Activated CD4-positive, alpha-beta memory T cell treated with anti-CD3 and anti-CD28 coated beads, Interleukin-2, amount 10 ng/mL, durations not matched to agents 7 days and 5 days (primary cell): ENCODE measurements around the gene MPDU1. TPM values are rescaled to one million over a fixed set of nuclear protein-coding genes. Genes with fewer than 3 reads are reported as not detected.

ENCODE experiments used
- CTCF ChIA-PET: fragments of 350-600 bp; sonication (Branson Sonifier 250); formaldehyde crosslinking; loops from one replicate; lab custom pipeline; 2021; ENCODE audit warnings: antibody characterized with exemption, inconsistent platforms; lab: Charles Lee
- POLR2A ChIA-PET: fragments of 350-600 bp; sonication (Branson Sonifier 250); formaldehyde crosslinking; loops from one replicate; lab custom pipeline; 2021; ENCODE audit warnings: antibody characterized with exemption; lab: Charles Lee
- DNase-seq: peaks from one replicate; pipeline ENCODE4 v3.0.0-alpha.2; 2020
- H3K27ac Mint-ChIP-seq: one replicate; pipeline ENCODE4 v1.8.0; 2021; ENCODE audit warnings: mild to moderate bottlenecking, mixed read lengths
- H3K27me3 Mint-ChIP-seq: one replicate; pipeline ENCODE4 v1.8.0; 2021; ENCODE audit warnings: mixed read lengths
- H3K36me3 Mint-ChIP-seq: one replicate; pipeline ENCODE4 v1.8.0; 2021; ENCODE audit warnings: low read depth, mixed read lengths
- H3K4me1 Mint-ChIP-seq: one replicate; pipeline ENCODE4 v1.8.0; 2021; ENCODE audit warnings: mixed read lengths
- H3K4me3 Mint-ChIP-seq: one replicate; pipeline ENCODE4 v1.8.0; 2021; ENCODE audit warnings: mild to moderate bottlenecking, mixed read lengths
- H3K9me3 Mint-ChIP-seq: one replicate; pipeline ENCODE4 v1.8.0; 2021; ENCODE audit warnings: mixed read lengths
- total RNA-seq, 2 experiments: library from RNA; stranded (reverse); gene quantifications; one replicate each; pipeline ENCODE4 v1.2.3, GENCODE V29; 2021

The MPDU1 gene
- total RNA-seq, 2 experiments from 2014 or later = 54.1 to 58.6 TPM

DNA sequence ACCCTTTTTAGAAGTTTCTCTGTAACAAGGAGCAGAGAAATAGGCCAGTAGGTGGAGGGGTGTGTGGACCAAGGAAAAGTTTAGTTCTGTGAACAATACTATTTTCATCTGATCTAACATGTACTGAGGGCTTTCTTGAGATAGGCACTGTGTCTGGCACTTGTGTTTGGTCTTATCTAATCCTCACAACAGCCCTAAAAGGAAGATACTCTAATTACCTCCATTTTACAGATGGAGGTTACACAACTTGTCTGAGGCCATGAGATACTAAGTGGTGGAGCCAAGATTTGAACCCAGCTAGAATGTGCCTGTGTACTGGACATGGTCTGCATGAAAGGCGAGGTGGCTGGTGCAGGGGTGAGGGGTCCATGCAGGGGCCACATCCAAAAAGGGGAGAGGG lies 30.3 kb upstream of the MPDU1 start:
- ChIA-PET POLR2A (interaction anchor here (1.2 to 2.4 kb wide), 5 partner anchors 18 to 134 kb away, joined by 3 to 16 read pairs (median 7); partner anchors contain the start of genes MPDU1, TP53 and WRAP53), CTCF (interaction anchor here (1.0 to 2.7 kb wide), 4 partner anchors 7 to 198 kb away, joined by 3 to 20 read pairs (median 11); partner anchors contain the start of genes SENP3 and TMEM95)
- Mint-ChIP-seq H3K36me3 (peaks cover 56% of the 10 kb centered on the region), H3K9me3 (no peaks in the 10 kb centered on the region), H3K4me3 (peak overlapping the region; percentile 68), H3K4me1 (peaks cover 72% of the 10 kb centered on the region), H3K27ac (peak overlapping the region; percentile 95), H3K27me3 (no peaks in the 10 kb centered on the region)
- no peak for DNase-seq

DNA sequence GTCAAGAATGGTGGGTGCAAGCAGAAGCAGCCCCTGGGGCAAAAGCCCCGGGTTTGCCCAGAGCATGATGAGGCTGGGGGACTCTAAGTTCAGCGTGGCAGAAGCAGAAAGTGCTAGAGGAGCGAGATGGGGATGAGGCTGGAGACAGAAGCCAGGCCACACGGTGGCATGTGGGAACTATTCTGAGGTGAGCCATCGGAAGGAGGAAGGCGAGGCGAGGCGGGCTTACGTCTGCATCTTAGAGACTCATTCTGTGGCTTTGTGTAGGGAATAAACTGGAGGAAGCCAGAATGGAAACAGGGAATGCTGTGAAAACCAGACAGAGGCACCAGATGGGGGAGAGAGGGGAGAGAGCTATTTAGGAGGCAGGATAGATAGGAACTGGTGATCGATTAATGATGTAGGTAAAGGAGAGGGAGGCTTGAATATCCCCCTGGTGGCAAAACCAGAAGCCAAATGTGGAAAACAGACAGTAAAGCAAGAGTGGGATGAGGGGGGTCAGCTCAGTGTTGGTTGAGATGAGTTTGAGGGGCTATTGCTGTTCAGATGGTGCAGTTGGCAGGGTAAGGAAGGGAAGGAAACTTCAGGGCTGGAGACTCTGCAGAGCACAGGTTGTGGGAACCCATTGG lies 28.2 kb upstream of the MPDU1 start:
- CTCF ChIA-PET = interaction anchor here (0.6 to 1.2 kb wide), 2 partner anchors 41 to 70 kb away, joined by 3 to 7 read pairs; no protein-coding TSS in a partner anchor
- H3K4me3 Mint-ChIP-seq = no peak overlapping the region
- no peaks in the 10 kb centered on the region for H3K27me3 Mint-ChIP-seq
- POLR2A ChIA-PET = no interaction called here
- H3K4me1 Mint-ChIP-seq = peaks cover 74% of the 10 kb centered on the region
- H3K27ac Mint-ChIP-seq = peak overlapping the region; percentile 18
- DNase-seq = no peak
- H3K36me3 Mint-ChIP-seq = peaks cover 48% of the 10 kb centered on the region
- H3K9me3 Mint-ChIP-seq = no peaks in the 10 kb centered on the region

DNA sequence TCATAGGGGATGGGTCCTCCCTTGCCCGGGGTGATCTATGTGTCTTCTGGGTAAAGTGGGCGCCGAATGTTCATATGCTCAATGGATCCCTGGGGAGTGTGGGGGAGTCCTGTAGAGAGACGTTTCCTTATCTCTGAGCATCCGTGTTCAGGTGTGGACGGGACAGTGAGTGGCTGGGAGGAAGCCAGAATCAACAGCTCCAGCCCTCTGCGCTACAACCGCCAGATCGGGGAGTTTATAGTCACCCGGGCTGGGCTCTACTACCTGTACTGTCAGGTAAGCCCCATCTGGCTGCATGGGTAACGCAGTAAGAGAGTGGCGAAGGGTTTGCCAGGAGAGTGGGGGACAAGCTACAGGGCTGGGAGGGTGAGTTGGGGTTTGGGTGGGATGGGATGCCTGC lies 27.0 kb upstream of the MPDU1 start:
- H3K27ac Mint-ChIP-seq = no peak overlapping the region
- H3K9me3 Mint-ChIP-seq = no peaks in the 10 kb centered on the region
- H3K36me3 Mint-ChIP-seq = peaks cover 41% of the 10 kb centered on the region
- no peak for DNase-seq
- ChIA-PET POLR2A (interaction anchor here (1.2 kb wide), 1 partner anchor 220 kb away, joined by 3 read pairs; the partner anchor contains the start of gene ACAP1), CTCF (interaction anchor here (6.2 kb wide), 1 partner anchor 37 kb away, joined by 207 read pairs; no protein-coding TSS in a partner anchor)
- H3K4me3 Mint-ChIP-seq = no peak overlapping the region
- H3K27me3 Mint-ChIP-seq = no peaks in the 10 kb centered on the region
- peaks cover 71% of the 10 kb centered on the region for H3K4me1 Mint-ChIP-seq

DNA sequence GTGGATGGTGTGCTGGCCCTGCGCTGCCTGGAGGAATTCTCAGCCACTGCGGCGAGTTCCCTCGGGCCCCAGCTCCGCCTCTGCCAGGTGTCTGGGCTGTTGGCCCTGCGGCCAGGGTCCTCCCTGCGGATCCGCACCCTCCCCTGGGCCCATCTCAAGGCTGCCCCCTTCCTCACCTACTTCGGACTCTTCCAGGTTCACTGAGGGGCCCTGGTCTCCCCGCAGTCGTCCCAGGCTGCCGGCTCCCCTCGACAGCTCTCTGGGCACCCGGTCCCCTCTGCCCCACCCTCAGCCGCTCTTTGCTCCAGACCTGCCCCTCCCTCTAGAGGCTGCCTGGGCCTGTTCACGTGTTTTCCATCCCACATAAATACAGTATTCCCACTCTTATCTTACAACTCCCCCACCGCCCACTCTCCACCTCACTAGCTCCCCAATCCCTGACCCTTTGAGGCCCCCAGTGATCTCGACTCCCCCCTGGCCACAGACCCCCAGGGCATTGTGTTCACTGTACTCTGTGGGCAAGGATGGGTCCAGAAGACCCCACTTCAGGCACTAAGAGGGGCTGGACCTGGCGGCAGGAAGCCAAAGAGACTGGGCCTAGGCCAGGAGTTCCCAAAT lies 26.4 kb upstream of the MPDU1 start:
- no peak overlapping the region for H3K4me3 Mint-ChIP-seq
- no peaks in the 10 kb centered on the region for H3K9me3 Mint-ChIP-seq
- POLR2A ChIA-PET = interaction anchor here (1.1 to 1.2 kb wide), 2 partner anchors 8 to 221 kb away, joined by 3 to 4 read pairs; partner anchors contain the start of genes ACAP1 and TNFSF12

DNA sequence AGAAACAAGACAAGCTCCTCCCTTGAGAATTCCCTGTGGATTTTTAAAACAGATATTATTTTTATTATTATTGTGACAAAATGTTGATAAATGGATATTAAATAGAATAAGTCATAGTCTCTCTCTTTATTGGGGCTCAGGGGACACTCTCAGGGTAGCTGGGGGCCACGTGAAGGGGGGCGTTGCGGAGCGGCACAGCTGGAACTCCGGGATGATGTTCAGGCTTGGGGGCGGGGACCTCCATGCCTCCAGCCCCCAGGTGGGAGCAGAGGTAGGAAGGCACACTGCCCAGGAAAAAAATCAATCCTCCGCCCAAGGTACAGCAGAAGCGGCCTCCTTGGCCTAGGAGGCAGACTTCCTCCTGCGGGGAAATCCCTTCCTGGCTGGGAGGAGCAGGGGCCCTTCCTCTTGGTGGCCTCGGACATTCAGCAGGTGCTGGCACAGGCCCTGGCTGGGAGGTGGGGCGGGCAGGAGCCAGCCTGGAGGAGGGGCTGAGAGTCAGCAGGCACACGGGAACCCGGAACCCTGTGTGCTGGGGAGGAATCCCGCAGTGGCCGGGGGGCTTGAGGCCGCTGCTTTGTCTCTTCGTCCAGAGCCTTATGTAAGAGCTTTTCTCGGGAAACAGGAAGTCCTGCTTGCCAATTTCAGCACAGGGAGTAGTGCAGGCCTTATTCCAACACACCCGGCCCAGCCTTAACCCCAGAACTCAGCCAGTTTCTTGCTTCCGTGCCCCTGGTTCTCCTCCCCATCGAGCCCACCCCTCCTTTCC lies 25.7 kb upstream of the MPDU1 start:
- Mint-ChIP-seq H3K27me3 (no peaks in the 10 kb centered on the region), H3K36me3 (peaks cover 39% of the 10 kb centered on the region), H3K4me3 (no peak overlapping the region), H3K9me3 (no peaks in the 10 kb centered on the region), H3K4me1 (peaks cover 65% of the 10 kb centered on the region), H3K27ac (peak overlapping the region; percentile 49)
- POLR2A ChIA-PET = interaction anchor here (1.1 to 1.3 kb wide), 3 partner anchors 9 to 221 kb away, joined by 3 to 4 read pairs (median 3); partner anchors contain the start of genes ACAP1 and TNFSF12
- DNase-seq = no peak
- CTCF ChIA-PET = interaction anchor here (0.6 to 6.2 kb wide), 4 partner anchors 8 to 202 kb away, joined by 3 to 207 read pairs (median 4); no protein-coding TSS in a partner anchor

More for the DNA sequence above, 26.4 kb upstream of the MPDU1 start:
- no peak for DNase-seq
- CTCF ChIA-PET = interaction anchor here (0.6 to 6.2 kb wide), 2 partner anchors 9 to 37 kb away, joined by 4 to 207 read pairs; no protein-coding TSS in a partner anchor
- Mint-ChIP-seq H3K4me1 (peaks cover 65% of the 10 kb centered on the region), H3K27ac (no peak overlapping the region), H3K36me3 (peaks cover 37% of the 10 kb centered on the region), H3K27me3 (no peaks in the 10 kb centered on the region)

DNA sequence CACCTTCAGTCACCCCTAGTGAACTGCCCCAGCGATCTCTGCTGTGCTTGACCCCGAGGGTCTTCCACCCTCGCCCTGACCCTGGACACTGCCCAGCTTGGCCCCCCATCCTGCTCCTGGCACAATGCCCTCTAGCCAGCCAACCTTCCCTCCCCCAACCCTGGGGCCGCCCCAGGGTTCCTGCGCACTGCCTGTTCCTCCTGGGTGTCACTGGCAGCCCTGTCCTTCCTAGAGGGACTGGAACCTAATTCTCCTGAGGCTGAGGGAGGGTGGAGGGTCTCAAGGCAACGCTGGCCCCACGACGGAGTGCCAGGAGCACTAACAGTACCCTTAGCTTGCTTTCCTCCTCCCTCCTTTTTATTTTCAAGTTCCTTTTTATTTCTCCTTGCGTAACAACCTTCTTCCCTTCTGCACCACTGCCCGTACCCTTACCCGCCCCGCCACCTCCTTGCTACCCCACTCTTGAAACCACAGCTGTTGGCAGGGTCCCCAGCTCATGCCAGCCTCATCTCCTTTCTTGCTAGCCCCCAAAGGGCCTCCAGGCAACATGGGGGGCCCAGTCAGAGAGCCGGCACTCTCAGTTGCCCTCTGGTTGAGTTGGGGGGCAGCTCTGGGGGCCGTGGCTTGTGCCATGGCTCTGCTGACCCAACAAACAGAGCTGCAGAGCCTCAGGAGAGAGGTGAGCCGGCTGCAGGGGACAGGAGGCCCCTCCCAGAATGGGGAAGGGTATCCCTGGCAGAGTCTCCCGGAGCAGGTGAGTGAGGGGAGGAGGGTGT lies 24.9 kb upstream of the MPDU1 start, which contains the start of gene TNFSF13:
TNFSF13 (plus strand) TSS at position 207 of the 776 bp plus-strand sequence; CDS start at position 497, 290 bp downstream.
- DNase-seq = no peak
- peaks cover 60% of the 10 kb centered on the region for H3K4me1 Mint-ChIP-seq
- peak within 1 kb of the TSS; percentile 49 for H3K27ac Mint-ChIP-seq
- ChIA-PET POLR2A (interaction anchor here (1.3 to 3.7 kb wide), 2 partner anchors 46 to 129 kb away, joined by 3 to 26 read pairs; partner anchors contain the start of genes TP53 and WRAP53), CTCF (interaction anchor here (1.0 to 6.2 kb wide), 3 partner anchors 39 to 203 kb away, joined by 3 to 207 read pairs (median 3); no protein-coding TSS in a partner anchor)
- H3K36me3 Mint-ChIP-seq = peaks cover 34% of the 10 kb centered on the region
- no peak within 1 kb of the TSS for H3K4me3 Mint-ChIP-seq
- no peaks in the 10 kb centered on the region for H3K27me3 Mint-ChIP-seq
- H3K9me3 Mint-ChIP-seq = no peaks in the 10 kb centered on the region

DNA sequence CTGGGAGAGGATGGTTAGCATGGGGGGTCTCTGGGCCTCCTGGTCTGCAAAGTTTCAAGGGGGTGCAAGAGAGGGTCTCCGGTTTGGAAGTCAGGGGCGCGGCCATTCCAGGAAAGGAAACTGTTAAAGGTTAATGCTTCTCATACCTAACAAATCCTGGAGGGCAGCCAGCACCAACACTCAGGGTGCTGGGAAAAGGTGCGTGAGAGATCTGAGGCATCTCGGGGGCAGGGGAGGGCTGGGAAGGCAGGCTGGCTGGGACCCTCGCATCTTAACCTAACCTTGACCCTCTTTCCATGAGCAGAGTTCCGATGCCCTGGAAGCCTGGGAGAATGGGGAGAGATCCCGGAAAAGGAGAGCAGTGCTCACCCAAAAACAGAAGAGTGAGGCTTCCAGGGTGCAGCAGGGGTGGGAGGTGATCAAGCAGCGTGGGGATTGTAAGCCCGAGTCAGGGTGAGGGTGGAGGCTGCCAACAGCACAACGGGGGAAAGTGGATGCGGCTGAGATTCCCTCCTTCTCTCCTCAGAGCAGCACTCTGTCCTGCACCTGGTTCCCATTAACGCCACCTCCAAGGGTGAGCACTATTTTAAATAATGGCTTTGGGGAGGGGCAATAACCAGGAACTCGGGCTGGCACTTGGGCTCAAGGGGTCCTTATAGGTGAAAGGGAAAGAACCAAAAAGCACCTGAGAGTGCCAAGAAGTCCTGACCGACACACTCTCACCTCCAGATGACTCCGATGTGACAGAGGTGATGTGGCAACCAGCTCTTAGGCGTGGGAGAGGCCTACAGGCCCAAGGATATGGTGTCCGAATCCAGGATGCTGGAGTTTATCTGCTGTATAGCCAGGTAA lies 24.1 kb upstream of the MPDU1 start:
- Mint-ChIP-seq H3K4me1 (peaks cover 63% of the 10 kb centered on the region), H3K9me3 (no peaks in the 10 kb centered on the region), H3K4me3 (no peak overlapping the region), H3K27me3 (no peaks in the 10 kb centered on the region), H3K27ac (no peak overlapping the region), H3K36me3 (peaks cover 36% of the 10 kb centered on the region)
- DNase-seq = no peak
- POLR2A ChIA-PET = interaction anchor here (1.0 to 4.5 kb wide), 11 partner anchors 13 to 175 kb away, joined by 3 to 80 read pairs (median 13); partner anchors contain the start of genes MPDU1, POLR2A, TMEM102 and TP53
- CTCF ChIA-PET = interaction anchor here (0.7 to 6.2 kb wide), 28 partner anchors 7 to 319 kb away, joined by 3 to 207 read pairs (median 10); partner anchors contain the start of genes CD68, GABARAP, MPDU1 and SOX15

DNA sequence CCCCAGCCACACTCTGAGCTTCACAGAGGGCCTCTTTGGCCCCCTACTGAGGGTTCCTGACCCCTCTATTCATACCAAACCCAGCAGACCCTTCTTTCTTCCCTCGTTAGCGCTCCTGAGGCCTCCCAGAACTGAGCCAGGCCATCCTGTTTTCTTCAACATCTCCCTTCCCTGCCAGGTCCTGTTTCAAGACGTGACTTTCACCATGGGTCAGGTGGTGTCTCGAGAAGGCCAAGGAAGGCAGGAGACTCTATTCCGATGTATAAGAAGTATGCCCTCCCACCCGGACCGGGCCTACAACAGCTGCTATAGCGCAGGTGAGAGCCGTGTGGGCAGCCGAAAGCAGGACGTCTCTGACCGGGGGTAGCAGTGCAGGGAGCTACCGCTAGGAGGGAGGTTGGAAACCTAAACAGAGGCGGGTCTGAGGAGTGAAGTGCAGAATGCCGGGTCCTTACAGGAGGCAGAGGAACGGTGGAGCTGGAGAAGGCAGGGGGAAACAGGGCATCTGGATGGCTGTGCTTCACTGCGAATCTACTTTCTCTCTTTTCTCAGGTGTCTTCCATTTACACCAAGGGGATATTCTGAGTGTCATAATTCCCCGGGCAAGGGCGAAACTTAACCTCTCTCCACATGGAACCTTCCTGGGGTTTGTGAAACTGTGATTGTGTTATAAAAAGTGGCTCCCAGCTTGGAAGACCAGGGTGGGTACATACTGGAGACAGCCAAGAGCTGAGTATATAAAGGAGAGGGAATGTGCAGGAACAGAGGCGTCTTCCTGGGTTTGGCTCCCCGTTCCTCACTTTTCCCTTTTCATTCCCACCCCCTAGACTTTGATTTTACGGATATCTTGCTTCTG lies 23.3 kb upstream of the MPDU1 start:
- H3K9me3 Mint-ChIP-seq = no peaks in the 10 kb centered on the region
- ChIA-PET CTCF (interaction anchor here (0.7 to 6.2 kb wide), 40 partner anchors 8 to 514 kb away, joined by 3 to 207 read pairs (median 6); partner anchors contain the start of genes CD68, FXR2, GABARAP and MPDU1), POLR2A (interaction anchor here (0.9 to 4.5 kb wide), 26 partner anchors 8 to 252 kb away, joined by 3 to 80 read pairs (median 4); partner anchors contain the start of genes CD68, MPDU1, POLR2A and TMEM102)
- no peaks in the 10 kb centered on the region for H3K27me3 Mint-ChIP-seq
- H3K27ac Mint-ChIP-seq = peak overlapping the region; percentile 93
- H3K4me3 Mint-ChIP-seq = peak overlapping the region; percentile 91
- H3K36me3 Mint-ChIP-seq = peaks cover 38% of the 10 kb centered on the region
- DNase-seq = peak; percentile 64
- peaks cover 56% of the 10 kb centered on the region for H3K4me1 Mint-ChIP-seq

DNA sequence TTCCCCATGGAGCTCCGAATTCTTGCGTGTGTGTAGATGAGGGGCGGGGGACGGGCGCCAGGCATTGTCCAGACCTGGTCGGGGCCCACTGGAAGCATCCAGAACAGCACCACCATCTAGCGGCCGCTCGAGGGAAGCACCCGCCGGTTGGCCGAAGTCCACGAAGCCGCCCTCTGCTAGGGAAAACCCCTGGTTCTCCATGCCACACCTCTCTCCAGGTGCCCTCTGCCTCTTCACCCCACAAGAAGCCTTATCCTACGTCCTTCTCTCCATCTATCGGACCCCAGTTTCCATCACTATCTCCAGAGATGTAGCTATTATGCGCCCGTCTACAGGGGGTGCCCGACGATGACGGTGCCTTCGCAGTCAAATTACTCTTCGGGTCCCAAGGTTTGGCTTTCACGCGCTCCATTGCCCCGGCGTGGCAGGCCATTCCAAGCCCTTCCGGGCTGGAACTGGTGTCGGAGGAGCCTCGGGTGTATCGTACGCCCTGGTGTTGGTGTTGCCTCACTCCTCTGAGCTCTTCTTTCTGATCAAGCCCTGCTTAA lies 22.6 kb upstream of the MPDU1 start:
- Mint-ChIP-seq H3K9me3 (no peaks in the 10 kb centered on the region), H3K27ac (peak overlapping the region; percentile 93), H3K4me3 (peak overlapping the region; percentile 91), H3K4me1 (peaks cover 52% of the 10 kb centered on the region), H3K27me3 (no peaks in the 10 kb centered on the region), H3K36me3 (peaks cover 42% of the 10 kb centered on the region)
- POLR2A ChIA-PET = interaction anchor here (0.9 to 4.5 kb wide), 28 partner anchors 9 to 253 kb away, joined by 3 to 80 read pairs (median 4); partner anchors contain the start of genes ACAP1, CD68, MPDU1 and POLR2A
- DNase-seq = peak; percentile 85
- CTCF ChIA-PET = interaction anchor here (0.8 to 6.2 kb wide), 41 partner anchors 9 to 515 kb away, joined by 3 to 207 read pairs (median 6); partner anchors contain the start of genes CD68, FXR2, GABARAP and MPDU1
